ENCODE measurements around the gene PLCL2.
A peak's percentile ranks its signal among the peaks of the same experiment; 100 is the strongest.

Gene PLCL2

GRCh38 chr3:16884748-16885592 is at the start of gene PLCL2:
PLCL2 (plus strand) TSS chr3:16884955; CDS start chr3:16885040, 85 bp downstream.
- no peak for DNase-seq (ENCODE audit: low read depth)

DNA sequence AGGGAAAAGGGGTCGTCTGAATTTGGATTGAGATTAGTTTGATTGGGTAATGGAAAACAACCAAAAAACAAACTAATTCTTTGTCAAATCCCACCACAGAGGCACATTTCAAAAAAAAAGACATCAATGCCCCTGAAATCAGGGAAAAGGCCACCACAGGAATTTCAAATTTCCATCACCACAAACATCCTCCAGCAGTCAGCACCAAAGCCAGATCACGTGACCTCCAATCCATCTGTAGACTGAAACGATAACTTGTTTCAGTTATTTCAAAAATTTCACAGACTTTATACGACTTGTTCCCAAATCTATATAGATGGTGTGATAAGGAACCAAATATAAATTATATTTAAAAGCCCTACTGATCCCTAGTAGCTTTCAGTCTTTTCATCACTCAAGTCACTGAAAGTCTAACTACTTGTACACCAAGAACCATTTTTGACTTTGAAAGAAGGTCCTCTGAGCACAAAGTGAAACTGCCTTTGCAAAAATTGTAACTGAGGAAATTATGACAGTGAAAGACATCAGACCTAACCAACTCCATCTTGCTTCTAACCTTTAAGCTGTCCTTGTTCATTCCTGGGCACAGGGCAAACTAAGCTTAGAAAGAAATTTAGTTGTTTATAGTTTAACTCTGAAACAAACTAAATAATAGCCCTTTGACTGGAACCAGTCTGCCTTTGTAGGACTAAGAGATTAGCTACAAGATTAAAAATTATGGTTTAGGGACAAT is 48.1 kb upstream of the PLCL2 start:
- DNase-seq (ENCODE audit: low read depth) = no peak

DNA sequence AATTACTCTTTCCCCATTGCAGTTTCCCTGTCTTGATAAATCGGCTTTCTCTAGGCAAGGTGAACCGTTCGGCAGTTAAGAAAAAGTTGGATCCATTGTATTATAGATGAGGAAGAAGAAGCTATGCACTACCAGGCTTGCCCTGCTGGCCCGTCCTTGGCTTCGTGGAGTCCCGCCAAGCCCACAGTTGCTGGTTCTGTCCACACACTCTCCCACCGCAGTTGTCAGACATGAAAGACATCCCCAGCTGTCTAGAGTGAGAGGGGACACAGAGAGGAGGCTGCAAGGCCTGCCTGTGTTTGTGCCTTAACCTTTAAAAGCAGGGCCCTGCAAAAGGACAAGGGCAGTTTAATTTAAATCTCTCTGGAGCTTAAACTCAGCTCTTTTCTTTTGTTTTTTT is 47.2 kb upstream of the PLCL2 start:
- DNase-seq (ENCODE audit: low read depth) = no peak

DNA sequence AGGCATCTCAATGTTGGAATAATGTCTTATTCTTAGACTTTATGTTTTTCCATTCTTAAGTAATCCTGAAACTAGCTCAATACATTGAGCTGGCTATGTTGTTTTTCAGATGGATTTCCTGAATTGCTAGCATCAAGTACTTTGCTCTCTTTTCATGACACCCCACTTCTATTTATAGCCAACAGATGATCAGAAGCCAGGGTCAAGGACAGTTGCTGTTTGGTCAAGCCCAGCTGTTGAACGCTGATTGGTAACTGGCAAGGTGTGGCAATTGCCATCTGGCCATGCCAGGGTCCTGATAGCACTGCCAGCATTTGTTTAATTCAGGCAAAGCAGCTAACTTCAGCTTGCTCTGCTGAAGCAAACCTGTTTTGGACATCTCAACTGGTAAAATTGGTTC is 46.2 kb upstream of the PLCL2 start:
- DNase-seq (ENCODE audit: low read depth) = no peak

DNA sequence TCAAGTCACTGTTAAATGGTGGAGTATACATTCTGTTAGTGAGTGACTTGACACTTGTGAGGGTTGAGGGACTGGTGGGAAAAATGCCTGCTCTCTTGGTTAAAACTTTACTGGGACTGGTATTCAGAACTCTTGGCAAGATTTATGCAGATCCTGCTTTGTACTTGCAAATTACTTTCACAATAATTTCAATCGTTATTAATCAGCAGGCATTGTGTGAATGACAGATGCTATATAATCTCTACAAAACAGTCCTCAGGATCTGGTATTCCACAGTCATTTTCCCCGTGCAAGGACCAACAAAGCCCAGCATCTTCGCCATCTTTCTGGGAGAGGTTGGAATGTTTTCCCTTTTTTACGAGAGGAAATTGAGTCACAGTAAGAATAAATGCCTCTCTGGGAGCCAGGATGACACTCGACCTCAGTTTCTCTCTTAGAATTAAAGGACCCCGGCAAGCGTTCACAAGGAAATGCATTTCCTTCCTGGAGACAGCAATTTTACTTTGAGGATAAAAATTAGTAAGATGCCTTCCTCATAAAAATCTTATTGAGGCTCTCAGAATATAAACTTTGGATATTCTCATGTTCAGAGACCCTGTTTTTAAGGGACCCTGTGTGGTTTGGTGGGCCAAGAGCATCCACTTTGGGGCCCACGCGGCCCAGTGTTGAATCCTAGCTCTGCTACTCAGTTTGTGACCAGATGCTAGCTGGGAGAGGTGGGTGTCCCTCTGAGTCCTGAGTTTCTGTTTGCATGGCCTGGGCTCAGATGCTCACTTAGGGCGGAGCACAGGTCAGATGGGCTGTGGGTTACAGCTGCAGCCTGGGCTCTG is 45.3 kb upstream of the PLCL2 start:
- DNase-seq (ENCODE audit: low read depth) = no peak

- DNase-seq (ENCODE audit: low read depth) = no peak
These were observed 44.7 kb upstream of the PLCL2 start for GRCh38 chr3:16840101-16840424.

DNA sequence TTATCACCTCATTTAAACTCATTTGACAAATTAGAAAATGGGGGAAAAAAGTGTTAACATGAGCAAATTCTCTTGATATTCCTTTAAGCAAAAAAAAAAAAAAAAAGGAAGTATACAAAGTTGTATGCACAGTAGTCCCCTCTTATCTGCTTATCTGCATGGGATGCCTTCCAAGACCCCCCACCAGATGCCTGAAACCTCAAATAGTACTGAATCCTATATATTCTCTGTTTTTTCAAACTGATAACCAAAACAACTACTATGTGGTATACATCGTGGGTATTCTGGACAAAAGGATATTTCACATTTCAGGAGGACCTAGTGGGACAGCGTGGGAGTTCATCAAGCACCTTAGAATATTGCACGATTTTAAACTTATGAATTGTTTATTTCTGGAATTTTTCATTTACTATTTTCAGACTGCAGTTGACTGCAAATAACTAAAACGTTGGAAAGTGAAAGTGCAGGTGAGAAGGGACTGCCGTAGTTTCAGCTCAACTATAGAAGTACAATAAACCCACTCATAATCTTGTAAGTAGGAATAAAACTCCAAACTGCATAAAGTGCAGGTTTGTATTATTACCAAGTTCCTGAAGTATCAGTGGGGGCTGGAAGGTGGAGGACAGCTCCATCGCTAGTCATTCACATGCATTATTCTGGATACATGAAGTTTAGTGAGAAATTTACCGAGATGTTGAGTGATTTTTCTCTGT is 43.6 kb upstream of the PLCL2 start:
- DNase-seq (ENCODE audit: low read depth) = no peak

DNA sequence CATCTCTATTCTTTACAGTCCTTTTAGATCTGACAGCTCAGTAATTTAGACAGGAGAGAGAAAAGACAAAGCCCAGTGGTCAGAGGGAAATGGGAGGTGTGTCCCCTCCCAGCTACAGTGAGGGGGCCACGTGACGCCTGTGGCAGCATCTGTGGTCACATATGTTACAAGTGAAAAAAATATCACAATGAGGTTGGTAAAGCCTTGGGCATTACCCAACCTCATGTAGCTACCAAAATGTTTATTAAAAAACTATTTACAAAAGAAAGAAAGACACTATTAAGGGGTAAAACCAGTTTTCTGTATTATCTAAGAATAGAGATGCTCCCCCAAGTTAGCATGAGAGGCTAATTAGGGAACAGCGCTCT is 42.9 kb upstream of the PLCL2 start:
- no peak for DNase-seq (ENCODE audit: low read depth)

- no peak for DNase-seq (ENCODE audit: low read depth)
These were observed 42.2 kb upstream of the PLCL2 start for GRCh38 chr3:16842272-16843270.

DNA sequence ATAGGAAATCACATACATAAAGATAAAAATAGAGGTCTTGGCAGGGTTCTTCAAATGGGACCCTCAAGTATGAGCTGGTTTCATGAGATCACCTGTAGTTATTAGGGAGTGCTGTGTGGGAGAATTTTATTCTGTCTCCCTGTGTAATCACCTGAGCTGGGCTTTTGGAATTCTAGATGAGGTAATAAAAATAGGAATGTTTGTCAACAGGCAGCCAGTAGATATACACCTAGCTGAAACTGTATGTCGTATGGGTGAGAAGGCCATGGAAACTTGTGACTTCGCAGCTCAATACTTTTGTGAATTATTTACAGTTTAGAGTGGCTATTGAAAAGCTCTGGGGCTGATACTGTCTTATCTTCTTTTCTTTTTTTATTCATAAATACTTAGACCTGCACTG is 40.5 kb upstream of the PLCL2 start:
- DNase-seq (ENCODE audit: low read depth) = no peak

GRCh38 chr3:16844791-16845190 is 40.0 kb upstream of the PLCL2 start:
- DNase-seq (ENCODE audit: low read depth) = no peak

GRCh38 chr3:16846373-16847080 is 38.2 kb upstream of the PLCL2 start:
- DNase-seq (ENCODE audit: low read depth) = no peak

- no peak for DNase-seq (ENCODE audit: low read depth)
These were observed 36.7 kb upstream of the PLCL2 start for GRCh38 chr3:16848007-16848406.

GRCh38 chr3:16849229-16849628 is 35.5 kb upstream of the PLCL2 start:
- DNase-seq (ENCODE audit: low read depth) = no peak

GRCh38 chr3:16849795-16850194 is 35.0 kb upstream of the PLCL2 start:
- DNase-seq (ENCODE audit: low read depth) = no peak

- no peak for DNase-seq (ENCODE audit: low read depth)
These were observed 29.3 kb upstream of the PLCL2 start for GRCh38 chr3:16855497-16855896.

- DNase-seq (ENCODE audit: low read depth) = no peak
These were observed 24.5 kb upstream of the PLCL2 start for GRCh38 chr3:16860234-16860633.

DNA sequence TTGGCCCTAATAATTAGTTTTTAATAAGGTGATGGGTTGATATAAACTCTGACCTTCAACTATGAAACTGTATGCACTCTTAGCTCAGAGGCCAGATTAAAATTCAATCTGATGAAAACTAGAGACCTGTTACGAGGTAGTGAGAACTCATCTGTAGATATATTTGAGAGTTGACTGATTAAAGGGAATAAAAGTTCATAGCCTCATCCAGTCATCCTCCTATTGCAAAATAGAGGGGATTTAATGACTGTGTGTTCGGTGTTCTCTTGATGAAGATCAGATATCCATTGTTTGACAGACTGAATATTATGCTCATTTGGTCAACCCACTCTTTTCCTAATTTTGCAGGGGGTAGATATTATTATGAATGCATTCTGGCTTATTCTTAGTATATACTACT is 23.3 kb upstream of the PLCL2 start:
- no peak for DNase-seq (ENCODE audit: low read depth)

GRCh38 chr3:16864610-16865313 is 20.0 kb upstream of the PLCL2 start:
- DNase-seq (ENCODE audit: low read depth) = peak; percentile 39

GRCh38 chr3:16865335-16865734 is 19.4 kb upstream of the PLCL2 start:
- no peak for DNase-seq (ENCODE audit: low read depth)
